ENCODE data around the gene SREBF1. TPM values are rescaled to one million over a fixed set of nuclear protein-coding genes. Genes with fewer than 3 reads are reported as not detected.

Gene SREBF1
- total and polyA plus RNA-seq, 4 donors = 27.5 to 71.8 (median 45.8) TPM

DNA sequence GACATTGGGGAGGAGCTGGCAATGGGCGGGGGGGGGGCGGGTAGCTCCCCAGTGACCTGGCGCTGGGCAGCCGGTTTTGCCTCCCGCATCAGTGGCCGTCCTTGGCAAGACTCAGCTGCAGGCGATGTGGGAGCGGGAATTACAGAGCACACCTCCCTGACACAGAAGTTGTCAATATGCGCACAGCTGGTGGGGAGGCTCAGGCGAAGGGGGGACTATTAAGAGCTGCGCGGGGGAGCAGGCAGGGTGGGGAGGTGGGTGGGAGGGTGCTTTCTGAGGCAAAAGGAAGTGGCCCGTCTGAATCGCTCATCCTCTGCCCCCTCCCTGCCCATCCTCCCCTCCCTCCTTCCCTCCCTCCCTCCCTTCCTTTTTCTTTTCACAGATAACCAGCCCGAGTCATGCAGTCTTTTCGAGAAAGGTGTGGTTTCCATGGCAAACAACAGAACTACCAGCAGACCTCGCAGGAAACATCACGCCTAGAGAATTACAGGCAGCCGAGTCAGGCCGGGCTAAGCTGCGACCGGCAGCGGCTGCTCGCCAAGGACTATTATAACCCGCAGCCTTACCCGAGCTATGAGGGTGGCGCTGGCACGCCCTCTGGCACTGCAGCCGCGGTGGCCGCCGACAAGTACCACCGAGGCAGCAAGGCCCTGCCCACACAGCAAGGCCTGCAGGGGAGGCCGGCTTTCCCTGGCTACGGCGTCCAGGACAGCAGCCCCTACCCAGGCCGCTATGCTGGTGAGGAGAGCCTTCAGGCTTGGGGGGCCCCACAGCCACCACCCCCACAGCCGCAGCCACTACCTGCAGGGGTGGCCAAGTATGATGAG, 44.0 kb downstream of the SREBF1 start:
- peak in 2 of 6 donors; percentile 75 to 90 for DNase-seq (ENCODE audit: low read depth in 4 of 6, low spot score in 6 of 6)
- H3K36me3 ChIP-seq (ENCODE audit: control insufficient read depth, insufficient read depth, low read length) = peaks cover 60% of the 10 kb centered on the region
- no peak overlapping the region for H3K4me3 ChIP-seq (ENCODE audit: low read depth, low read length)
- WGBS (ENCODE audit: insufficient coverage) = 8% methylated on average over 25 of the region's 38 CpGs
- H3K9me3 ChIP-seq (ENCODE audit: control insufficient read depth, insufficient read depth, low read length) = no peaks in the 10 kb centered on the region
- H3K27ac ChIP-seq (ENCODE audit: low read depth, low read length) = peak overlapping the region; percentile 40
- no peaks in the 10 kb centered on the region for H3K27me3 ChIP-seq (ENCODE audit: control insufficient read depth, insufficient read depth, low read length)
- H3K4me1 ChIP-seq (ENCODE audit: control insufficient read depth, insufficient read depth, low read length) = peaks cover 70% of the 10 kb centered on the region

DNA sequence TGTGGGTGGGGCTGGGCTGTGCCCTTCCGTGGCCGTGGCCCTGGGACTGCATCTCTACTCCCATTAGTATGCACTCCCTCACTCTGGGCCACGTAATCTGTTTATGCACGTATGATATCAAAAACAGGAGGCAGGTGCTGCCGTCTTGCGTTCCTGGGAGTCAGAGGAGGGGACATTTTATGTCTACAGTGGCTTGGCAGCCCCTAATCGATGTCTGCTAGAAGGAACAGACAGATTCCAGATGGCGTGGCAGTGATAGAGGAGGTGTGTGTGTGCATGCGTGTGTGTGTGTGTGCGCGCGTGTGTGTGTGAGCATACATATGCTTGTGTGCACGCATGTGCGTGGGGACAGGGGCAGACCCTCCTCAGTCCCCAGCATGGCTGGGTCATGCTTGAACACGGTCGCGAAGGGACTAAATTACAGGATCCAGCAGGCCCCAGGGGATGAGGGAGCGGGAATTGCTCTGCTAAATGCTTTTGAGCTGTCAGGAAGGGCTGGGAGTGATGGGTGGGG, 44.7 kb downstream of the SREBF1 start:
- 29% methylated on average over 17 of the region's 18 CpGs for WGBS (ENCODE audit: insufficient coverage)
- no peak overlapping the region for H3K4me3 ChIP-seq (ENCODE audit: low read depth, low read length)
- no peaks in the 10 kb centered on the region for H3K27me3 ChIP-seq (ENCODE audit: control insufficient read depth, insufficient read depth, low read length)
- H3K9me3 ChIP-seq (ENCODE audit: control insufficient read depth, insufficient read depth, low read length) = no peaks in the 10 kb centered on the region
- DNase-seq (ENCODE audit: low read depth in 4 of 6, low spot score in 6 of 6) = peak in 2 of 6 donors; percentile 73 to 86
- H3K36me3 ChIP-seq (ENCODE audit: control insufficient read depth, insufficient read depth, low read length) = peaks cover 60% of the 10 kb centered on the region
- H3K4me1 ChIP-seq (ENCODE audit: control insufficient read depth, insufficient read depth, low read length) = peaks cover 77% of the 10 kb centered on the region
- H3K27ac ChIP-seq (ENCODE audit: low read depth, low read length) = peak overlapping the region; percentile 52

DNA sequence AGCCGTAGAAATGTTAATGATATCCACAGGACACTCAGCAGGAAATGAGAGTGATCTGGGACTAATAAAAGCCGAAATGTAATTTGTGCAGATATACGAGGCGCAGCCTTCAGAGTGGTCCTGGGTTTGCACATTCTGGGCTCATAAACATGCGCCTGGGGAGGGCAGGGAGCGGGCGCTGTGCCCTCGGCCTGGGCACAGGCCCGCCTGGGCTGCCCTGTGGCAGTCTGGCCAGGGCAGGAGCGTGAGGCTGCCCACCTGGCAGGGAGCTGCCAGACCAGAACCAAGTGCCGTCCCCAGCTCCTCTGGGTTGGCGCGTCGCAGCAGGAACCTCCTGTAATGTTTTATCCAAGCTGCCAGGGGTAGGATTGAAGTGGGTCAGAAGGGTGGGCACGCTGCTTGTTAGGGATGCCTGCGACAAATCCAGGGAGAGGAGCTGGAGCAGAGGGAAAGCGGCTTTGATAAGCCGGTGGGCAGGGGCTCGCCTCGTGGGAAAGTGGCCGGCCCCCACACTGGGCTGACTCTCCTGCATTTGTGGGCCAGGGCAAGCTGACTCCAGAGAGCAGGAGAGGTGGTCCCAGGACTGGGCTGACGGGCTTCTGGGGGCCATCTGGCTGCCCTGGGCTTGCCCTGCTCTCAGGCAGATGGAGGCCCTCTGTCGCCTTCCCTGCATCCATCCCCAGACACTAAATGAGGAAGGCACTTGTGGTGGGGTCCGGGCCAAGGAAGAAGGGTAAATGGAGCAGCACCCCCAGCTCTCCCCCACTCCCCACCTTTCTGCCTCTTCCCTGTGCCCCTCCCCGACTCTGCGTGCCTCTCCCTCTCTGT, 45.9 kb downstream of the SREBF1 start:
- Histone ChIP-seq H3K27ac (ENCODE audit: low read depth, low read length) (no peak overlapping the region), H3K36me3 (ENCODE audit: control insufficient read depth, insufficient read depth, low read length) (peaks cover 51% of the 10 kb centered on the region), H3K9me3 (ENCODE audit: control insufficient read depth, insufficient read depth, low read length) (no peaks in the 10 kb centered on the region), H3K4me3 (ENCODE audit: low read depth, low read length) (no peak overlapping the region), H3K4me1 (ENCODE audit: control insufficient read depth, insufficient read depth, low read length) (peaks cover 89% of the 10 kb centered on the region), H3K27me3 (ENCODE audit: control insufficient read depth, insufficient read depth, low read length) (no peaks in the 10 kb centered on the region)
- no peak for DNase-seq (ENCODE audit: low read depth in 4 of 6, low spot score in 6 of 6)
- 31% methylated on average over 24 of the region's 26 CpGs for WGBS (ENCODE audit: insufficient coverage)

DNA sequence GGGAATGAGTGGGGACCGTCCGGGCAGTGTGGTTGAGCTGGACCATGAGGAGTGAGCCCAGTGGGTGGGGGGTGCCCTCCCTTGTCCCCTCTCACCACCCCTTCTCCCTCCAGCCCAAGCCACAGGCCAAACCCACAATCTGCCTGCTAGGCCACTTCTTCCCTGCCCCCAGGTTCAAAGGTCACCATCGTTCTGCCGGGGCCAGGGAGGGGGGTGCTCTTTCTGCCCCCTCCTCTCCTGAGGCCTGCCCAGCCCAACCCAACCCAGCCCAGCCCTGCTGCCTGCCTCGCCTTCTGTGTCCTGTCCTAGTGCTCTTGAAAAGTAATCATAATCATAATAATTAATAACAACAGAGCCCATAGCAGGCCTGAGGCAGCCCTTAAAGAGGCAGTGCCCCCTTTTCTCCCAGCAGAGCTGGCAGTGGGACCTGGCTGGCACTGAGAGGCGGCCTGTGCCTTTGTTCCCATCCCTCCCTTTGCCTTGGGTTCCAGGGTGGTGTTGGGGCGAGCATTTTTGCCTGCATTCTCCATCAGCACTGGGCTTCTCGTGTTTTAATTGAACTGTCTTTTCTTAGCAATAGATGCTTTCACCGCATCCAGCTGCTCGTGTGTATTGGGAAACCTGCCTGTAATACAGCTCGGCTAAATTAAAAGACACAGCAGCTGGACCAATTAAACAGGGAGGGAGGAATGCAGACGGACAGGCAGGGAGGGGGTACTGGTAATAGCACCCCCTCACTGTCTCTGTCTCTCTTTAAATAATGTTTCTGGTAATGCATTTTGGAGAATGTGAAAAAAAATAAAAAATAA, 46.8 kb downstream of the SREBF1 start:
- no peak overlapping the region for H3K4me3 ChIP-seq (ENCODE audit: low read depth, low read length)
- no peaks in the 10 kb centered on the region for H3K27me3 ChIP-seq (ENCODE audit: control insufficient read depth, insufficient read depth, low read length)
- H3K4me1 ChIP-seq (ENCODE audit: control insufficient read depth, insufficient read depth, low read length) = peaks cover 97% of the 10 kb centered on the region
- no peaks in the 10 kb centered on the region for H3K9me3 ChIP-seq (ENCODE audit: control insufficient read depth, insufficient read depth, low read length)
- peaks cover 47% of the 10 kb centered on the region for H3K36me3 ChIP-seq (ENCODE audit: control insufficient read depth, insufficient read depth, low read length)
- H3K27ac ChIP-seq (ENCODE audit: low read depth, low read length) = peak overlapping the region; percentile 4
- peak in 1 of 6 donors; percentile 94 for DNase-seq (ENCODE audit: low read depth in 4 of 6, low spot score in 6 of 6)
- 22% methylated on average over 4 of the region's 12 CpGs for WGBS (ENCODE audit: insufficient coverage)

DNA sequence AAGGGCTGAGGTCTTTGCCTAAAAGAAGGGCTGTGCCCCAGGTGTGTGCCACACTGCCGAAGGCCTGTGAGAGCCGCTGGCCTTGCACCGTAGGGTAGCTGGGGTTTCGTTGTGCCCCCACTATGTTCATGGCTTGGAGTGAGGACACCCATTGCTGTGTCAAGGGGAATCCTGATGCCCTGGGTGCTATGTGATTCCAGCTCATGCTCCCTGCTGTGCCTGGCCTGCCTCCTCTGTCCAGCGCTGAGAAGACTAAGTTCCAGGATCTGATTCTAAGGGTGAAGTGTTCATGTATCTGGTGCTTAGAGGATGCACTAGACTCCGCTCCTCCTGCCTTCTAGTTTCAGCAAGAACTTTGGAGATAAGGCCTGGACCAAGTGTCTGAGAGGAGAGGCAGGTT, 47.4 kb downstream of the SREBF1 start:
- Histone ChIP-seq H3K27ac (ENCODE audit: low read depth, low read length) (peak overlapping the region; percentile 4), H3K4me3 (ENCODE audit: low read depth, low read length) (no peak overlapping the region)
- 76% methylated on average over 6 of the region's 6 CpGs for WGBS (ENCODE audit: insufficient coverage)

DNA sequence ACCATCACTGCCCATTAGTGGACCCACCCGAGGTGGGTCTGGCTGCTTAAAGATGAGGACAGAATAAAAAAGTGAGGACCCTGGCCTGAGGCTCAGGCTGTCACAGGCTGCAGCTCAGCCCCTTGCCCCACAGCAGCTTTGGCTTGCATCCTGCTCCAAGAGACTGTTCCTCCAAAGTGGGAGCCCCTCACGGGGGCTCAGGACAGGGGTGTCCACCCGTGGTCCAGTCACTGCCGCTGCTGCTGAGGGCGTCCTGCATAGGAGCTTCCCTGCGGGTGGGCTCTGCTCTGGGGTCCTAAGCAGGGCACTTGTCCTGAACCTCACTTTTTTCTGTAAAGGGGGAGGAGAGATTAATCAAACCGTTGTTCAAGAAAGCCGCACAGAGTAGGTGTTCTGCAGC, 47.8 kb downstream of the SREBF1 start:
- H3K9me3 ChIP-seq (ENCODE audit: control insufficient read depth, insufficient read depth, low read length) = no peaks in the 10 kb centered on the region
- H3K4me1 ChIP-seq (ENCODE audit: control insufficient read depth, insufficient read depth, low read length) = peaks cover 100% of the 10 kb centered on the region
- H3K27ac ChIP-seq (ENCODE audit: low read depth, low read length) = no peak overlapping the region
- WGBS (ENCODE audit: insufficient coverage) = 58% methylated on average over 5 of the region's 8 CpGs
- H3K27me3 ChIP-seq (ENCODE audit: control insufficient read depth, insufficient read depth, low read length) = no peaks in the 10 kb centered on the region
- no peak overlapping the region for H3K4me3 ChIP-seq (ENCODE audit: low read depth, low read length)
- no peak for DNase-seq (ENCODE audit: low read depth in 4 of 6, low spot score in 6 of 6)
- H3K36me3 ChIP-seq (ENCODE audit: control insufficient read depth, insufficient read depth, low read length) = peaks cover 36% of the 10 kb centered on the region

More for the DNA sequence above, 47.4 kb downstream of the SREBF1 start:
- H3K9me3 ChIP-seq (ENCODE audit: control insufficient read depth, insufficient read depth, low read length) = no peaks in the 10 kb centered on the region
- peaks cover 100% of the 10 kb centered on the region for H3K4me1 ChIP-seq (ENCODE audit: control insufficient read depth, insufficient read depth, low read length)
- no peak for DNase-seq (ENCODE audit: low read depth in 4 of 6, low spot score in 6 of 6)
- no peaks in the 10 kb centered on the region for H3K27me3 ChIP-seq (ENCODE audit: control insufficient read depth, insufficient read depth, low read length)
- peaks cover 41% of the 10 kb centered on the region for H3K36me3 ChIP-seq (ENCODE audit: control insufficient read depth, insufficient read depth, low read length)

DNA sequence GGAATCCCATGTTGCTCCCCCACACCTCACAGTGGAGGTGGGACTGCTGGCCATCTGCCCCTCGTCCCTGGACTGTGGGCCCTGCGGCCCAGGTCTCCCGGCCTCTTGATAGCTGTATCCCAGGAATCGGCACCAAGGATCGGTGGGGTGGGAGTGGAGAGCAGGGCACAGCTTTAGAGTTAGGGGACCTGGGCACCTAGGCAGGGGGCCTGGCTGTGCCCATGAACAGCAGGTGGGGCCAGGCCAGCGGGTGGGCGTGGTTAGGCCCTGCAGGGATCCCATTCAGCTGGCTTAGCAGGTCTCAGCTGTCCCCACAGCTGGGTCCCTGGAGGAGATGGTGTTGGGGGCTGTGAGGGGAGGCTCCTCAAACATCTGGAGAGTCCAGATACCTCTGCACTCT, 49.2 kb downstream of the SREBF1 start:
- H3K4me1 ChIP-seq (ENCODE audit: control insufficient read depth, insufficient read depth, low read length) = peaks cover 97% of the 10 kb centered on the region
- 83% methylated on average over 4 of the region's 7 CpGs for WGBS (ENCODE audit: insufficient coverage)
- no peak overlapping the region for H3K27ac ChIP-seq (ENCODE audit: low read depth, low read length)

DNA sequence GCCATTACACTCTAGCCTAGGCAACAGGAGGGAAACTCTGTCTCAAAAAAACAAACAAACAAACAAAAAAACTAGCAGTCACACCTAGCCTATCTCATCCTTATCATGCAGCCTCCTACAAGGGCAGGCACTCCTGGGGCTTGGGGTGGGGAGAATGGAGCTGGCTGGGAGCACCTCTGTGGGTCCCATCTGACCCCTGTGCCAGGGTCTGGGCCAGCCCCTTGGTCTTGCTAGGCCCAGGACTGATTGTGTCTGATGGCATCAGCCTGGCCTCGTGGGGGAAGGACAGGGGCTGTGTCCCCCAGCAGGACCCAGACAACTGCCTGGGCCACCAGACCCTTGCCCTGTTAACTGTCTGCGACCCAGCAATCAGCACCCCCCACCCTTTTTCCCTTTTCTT, 49.8 kb downstream of the SREBF1 start:
- 20% methylated on average over 1 of the region's 2 CpGs for WGBS (ENCODE audit: insufficient coverage)
- H3K27ac ChIP-seq (ENCODE audit: low read depth, low read length) = no peak overlapping the region
- H3K36me3 ChIP-seq (ENCODE audit: control insufficient read depth, insufficient read depth, low read length) = peaks cover 25% of the 10 kb centered on the region
- peaks cover 93% of the 10 kb centered on the region for H3K4me1 ChIP-seq (ENCODE audit: control insufficient read depth, insufficient read depth, low read length)
- H3K27me3 ChIP-seq (ENCODE audit: control insufficient read depth, insufficient read depth, low read length) = no peaks in the 10 kb centered on the region
- no peak overlapping the region for H3K4me3 ChIP-seq (ENCODE audit: low read depth, low read length)
- H3K9me3 ChIP-seq (ENCODE audit: control insufficient read depth, insufficient read depth, low read length) = no peaks in the 10 kb centered on the region
- no peak for DNase-seq (ENCODE audit: low read depth in 4 of 6, low spot score in 6 of 6)

More for the DNA sequence above, 49.2 kb downstream of the SREBF1 start:
- no peak for DNase-seq (ENCODE audit: low read depth in 4 of 6, low spot score in 6 of 6)
- H3K9me3 ChIP-seq (ENCODE audit: control insufficient read depth, insufficient read depth, low read length) = no peaks in the 10 kb centered on the region
- H3K36me3 ChIP-seq (ENCODE audit: control insufficient read depth, insufficient read depth, low read length) = peaks cover 25% of the 10 kb centered on the region
- H3K27me3 ChIP-seq (ENCODE audit: control insufficient read depth, insufficient read depth, low read length) = no peaks in the 10 kb centered on the region
- no peak overlapping the region for H3K4me3 ChIP-seq (ENCODE audit: low read depth, low read length)

DNA sequence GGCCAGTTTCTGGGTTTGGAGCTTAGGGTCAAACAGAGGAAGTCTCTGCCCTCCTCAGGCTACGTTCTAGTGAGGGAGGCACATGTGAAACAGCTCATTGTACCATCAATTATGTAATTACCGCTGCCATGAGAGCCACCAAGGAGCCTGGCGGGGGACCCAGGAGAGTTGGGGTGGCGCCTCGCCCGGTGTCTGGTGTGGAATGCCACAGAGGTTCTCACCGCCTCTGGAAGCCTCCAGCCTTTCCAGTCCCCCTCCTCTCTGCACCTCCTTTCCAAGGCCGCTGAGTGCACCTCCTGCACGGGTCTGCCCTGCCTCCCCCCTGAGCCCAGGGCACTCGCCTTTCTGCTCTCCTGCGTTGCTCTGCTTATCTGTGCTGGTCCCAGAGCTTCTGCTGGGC, 51.4 kb downstream of the SREBF1 start:
- DNase-seq (ENCODE audit: low read depth in 4 of 6, low spot score in 6 of 6) = no peak
- no peaks in the 10 kb centered on the region for H3K9me3 ChIP-seq (ENCODE audit: control insufficient read depth, insufficient read depth, low read length)
- no peaks in the 10 kb centered on the region for H3K27me3 ChIP-seq (ENCODE audit: control insufficient read depth, insufficient read depth, low read length)
- peaks cover 92% of the 10 kb centered on the region for H3K4me1 ChIP-seq (ENCODE audit: control insufficient read depth, insufficient read depth, low read length)
- peak overlapping the region; percentile 15 for H3K27ac ChIP-seq (ENCODE audit: low read depth, low read length)
- peaks cover 23% of the 10 kb centered on the region for H3K36me3 ChIP-seq (ENCODE audit: control insufficient read depth, insufficient read depth, low read length)
- 31% methylated on average over 9 of the region's 11 CpGs for WGBS (ENCODE audit: insufficient coverage)
- H3K4me3 ChIP-seq (ENCODE audit: low read depth, low read length) = no peak overlapping the region
